GM13976 (cell line): Measurements from ENCODE around the gene PCDHGA2.
A peak's percentile ranks its signal among the peaks of the same experiment; 100 is the strongest.
"Not testable (repeated sequence)": the region's sequence is repeated elsewhere in the genome, so short reads cannot be mapped to it uniquely, and the experiment has no call there.

ENCODE experiments used
- DNase-seq: peaks from one replicate; pipeline ENCODE4 v3.0.0; 2012; ENCODE audit warnings: low spot score
- CTCF ChIP-seq: IDR thresholded peaks from 2 replicates; pipeline ENCODE4 v1.5.1; 2012; ENCODE audit warnings: borderline replicate concordance, mild to moderate bottlenecking; ENCODE audit not compliant: insufficient read depth; ENCODE audit errors: extremely low read depth, missing control alignments, control extremely low read depth
- in situ Hi-C: fragments of 300-500 bp; cut with MboI; formaldehyde crosslinking; loops from one replicate; pipeline ENCODE4 v1.12.0; 2022; ENCODE audit warnings: low sequenced_read_pairs, mixed read lengths, inconsistent platforms; ENCODE audit not compliant: unreplicated experiment

PCDHGA2 gene

GRCh38 chr5:141342773-141343172, 4.2 kb downstream of the PCDHGA2 start:
- in situ Hi-C loops = no loop called here
- DNase-seq = no peak
- no peak for TF ChIP-seq CTCF

- no peak for DNase-seq
- in situ Hi-C loops = no loop called here
- TF ChIP-seq CTCF = no peak
Measured at GRCh38 chr5:141343242-141343952, 4.8 kb downstream of the PCDHGA2 start, which contains the start of gene PCDHGA3. Gene PCDHGA3, plus strand, starts transcription at chr5:141343829. Its CDS starts 205 bp downstream, at chr5:141344034.

- DNase-seq = no peak
- TF ChIP-seq CTCF = no peak
- in situ Hi-C loops = no loop called here
Measured at GRCh38 chr5:141343953-141344463, 5.4 kb downstream of the PCDHGA2 start.

- DNase-seq = no peak
- TF ChIP-seq CTCF = no peak
- in situ Hi-C loops = no loop called here
Measured at GRCh38 chr5:141345327-141345726, 6.8 kb downstream of the PCDHGA2 start.

- DNase-seq, in situ Hi-C loops: not testable (repeated sequence)
Measured at GRCh38 chr5:141346017-141346416, 7.5 kb downstream of the PCDHGA2 start.

- TF ChIP-seq CTCF = peak; percentile 43
- peak; percentile 76 for DNase-seq
- in situ Hi-C loops = no loop called here
Measured at GRCh38 chr5:141349917-141350619, 11.5 kb downstream of the PCDHGA2 start, which contains the start of gene PCDHGB1. Gene PCDHGB1, plus strand, starts transcription at chr5:141350099. Its CDS starts 162 bp downstream, at chr5:141350261.

- in situ Hi-C loops = no loop called here
- TF ChIP-seq CTCF = no peak
- no peak for DNase-seq
Measured at GRCh38 chr5:141351591-141351990, 13.0 kb downstream of the PCDHGA2 start.
